ENCODE data around the gene ANGPTL7.

GRCh38 chr1:11143401-11143800 is 45.8 kb upstream of the ANGPTL7 start:
- TF ChIP-seq CTCF (IDR thresholded peaks at IDR 0.05) (no peak), POLR2A (IDR thresholded peaks at IDR 0.05) (no peak)
